Neuronal stem cell (in vitro differentiated cells): ENCODE results near the gene CDK14.

Source experiments
- DNase-seq: peaks from one replicate; pipeline ENCODE4 v3.0.0-alpha.2; 2013; ENCODE audit warnings: low spot score
- H2AFZ ChIP-seq: one replicate; pipeline ENCODE4 v1.6.1; 2013; ENCODE audit warnings: mild to moderate bottlenecking, low read length, inconsistent platforms
- H2AK5ac ChIP-seq: 2 replicates; pipeline ENCODE4 v1.6.1; 2013; ENCODE audit warnings: low read depth, mild to moderate bottlenecking, inconsistent platforms, low read length, moderate library complexity, mixed read lengths
- H2BK120ac ChIP-seq: 2 replicates; pipeline ENCODE4 v1.6.1; 2013; ENCODE audit warnings: low read depth, mild to moderate bottlenecking, inconsistent platforms, low read length, moderate library complexity, mixed read lengths
- H2BK12ac ChIP-seq: one replicate; pipeline ENCODE4 v1.6.1; 2013; ENCODE audit warnings: low read length, inconsistent platforms
- H2BK15ac ChIP-seq: 2 replicates; pipeline ENCODE4 v1.6.1; 2013; ENCODE audit warnings: mild to moderate bottlenecking, low read length, inconsistent platforms, mixed read lengths
- H2BK5ac ChIP-seq: one replicate; pipeline ENCODE4 v1.6.1; 2013; ENCODE audit warnings: inconsistent platforms, mild to moderate bottlenecking, low read length, moderate library complexity
- H3K14ac ChIP-seq: one replicate; pipeline ENCODE4 v1.6.1; 2013; ENCODE audit warnings: low read length, inconsistent platforms
- H3K18ac ChIP-seq: 2 replicates; pipeline ENCODE4 v1.6.1; 2013; ENCODE audit warnings: low read length, inconsistent platforms
- H3K23ac ChIP-seq: 2 replicates; pipeline ENCODE4 v1.6.1; 2013; ENCODE audit warnings: low read depth, mild to moderate bottlenecking, mixed read lengths, low read length, inconsistent platforms; ENCODE audit not compliant: poor library complexity
- H3K27ac ChIP-seq: replicated peaks from 3 replicates; pipeline ENCODE4 v1.5.1; 2013; ENCODE audit warnings: low read length, inconsistent platforms
- H3K27me3 ChIP-seq, 3 experiments: 2 replicates each; pipeline ENCODE4 v1.6.1; 2013; ENCODE audit warnings: low read length in 3 of 3, mild to moderate bottlenecking in 2 of 3, inconsistent platforms in 1 of 3, low read depth in 1 of 3, mixed read lengths in 1 of 3, moderate library complexity in 1 of 3; ENCODE audit not compliant: control insufficient read depth in 3 of 3, insufficient read depth in 3 of 3
- H3K36me3 ChIP-seq, 2 donors: replicated peaks in 1 of 2; 2 replicates each; pipeline ENCODE4 v1.6.1; 2013; ENCODE audit warnings: low read length in 2 of 2; ENCODE audit not compliant: control insufficient read depth in 2 of 2, insufficient read depth in 2 of 2
- H3K4ac ChIP-seq: 2 replicates; pipeline ENCODE4 v1.6.1; 2013; ENCODE audit warnings: inconsistent platforms, mild to moderate bottlenecking, low read length, moderate library complexity
- H3K4me1 ChIP-seq, 2 donors: 1 replicate in 1 of 2; 2 replicates in 1 of 2; pipeline ENCODE4 v1.6.1; 2013; ENCODE audit warnings: low read length in 2 of 2, low read depth in 1 of 2; ENCODE audit not compliant: control insufficient read depth in 2 of 2, insufficient read depth in 1 of 2
- H3K4me2 ChIP-seq: one replicate; pipeline ENCODE4 v1.6.1; 2013; ENCODE audit warnings: mild to moderate bottlenecking, low read length, inconsistent platforms; ENCODE audit not compliant: insufficient read depth, poor library complexity, severe bottlenecking
- H3K4me3 ChIP-seq, 2 donors: 2 replicates each; pipeline ENCODE4 v1.5.1; 2013; ENCODE audit warnings: low read length in 2 of 2, mild to moderate bottlenecking in 2 of 2, inconsistent platforms in 1 of 2, moderate library complexity in 1 of 2
- H3K79me1 ChIP-seq: one replicate; pipeline ENCODE4 v1.6.1; 2013; ENCODE audit warnings: low read depth, mild to moderate bottlenecking, inconsistent platforms, low read length, moderate library complexity
- H3K9ac ChIP-seq: one replicate; pipeline ENCODE4 v1.6.1; 2013; ENCODE audit warnings: mild to moderate bottlenecking, low read depth, low read length, inconsistent platforms; ENCODE audit not compliant: poor library complexity
- H3K9me3 ChIP-seq, 2 donors: replicated peaks in 1 of 2; 2 replicates each; pipeline versions ENCODE3 to v1.6.1; 2013; ENCODE audit warnings: low read length in 2 of 2, mild to moderate bottlenecking in 2 of 2, inconsistent platforms in 1 of 2, low read depth in 1 of 2, mixed read lengths in 1 of 2, moderate library complexity in 1 of 2; ENCODE audit not compliant: control insufficient read depth in 2 of 2, insufficient read depth in 1 of 2
- H4K8ac ChIP-seq: one replicate; pipeline ENCODE4 v1.6.1; 2013; ENCODE audit warnings: low read depth, mild to moderate bottlenecking, inconsistent platforms, low read length, moderate library complexity
- H4K91ac ChIP-seq: one replicate; pipeline ENCODE4 v1.6.1; 2013; ENCODE audit warnings: low read length, low read depth, mild to moderate bottlenecking, inconsistent platforms; ENCODE audit not compliant: poor library complexity
- WGBS, 2 donors: extraction: QIAGEN DNeasy Blood & Tissue Kit; methylation state at CpG; one replicate each; pipeline ENCODE4 v1.1.7; 2013; ENCODE audit warnings: missing lambda C conversion rate in 2 of 2, mixed read lengths in 1 of 2; ENCODE audit not compliant: insufficient read length in 2 of 2, insufficient replicate concordance in 1 of 2; ENCODE audit errors: extremely low coverage in 2 of 2; 5-methylcytosine and 5-hydroxymethylcytosine counted together

The CDK14 gene

DNA sequence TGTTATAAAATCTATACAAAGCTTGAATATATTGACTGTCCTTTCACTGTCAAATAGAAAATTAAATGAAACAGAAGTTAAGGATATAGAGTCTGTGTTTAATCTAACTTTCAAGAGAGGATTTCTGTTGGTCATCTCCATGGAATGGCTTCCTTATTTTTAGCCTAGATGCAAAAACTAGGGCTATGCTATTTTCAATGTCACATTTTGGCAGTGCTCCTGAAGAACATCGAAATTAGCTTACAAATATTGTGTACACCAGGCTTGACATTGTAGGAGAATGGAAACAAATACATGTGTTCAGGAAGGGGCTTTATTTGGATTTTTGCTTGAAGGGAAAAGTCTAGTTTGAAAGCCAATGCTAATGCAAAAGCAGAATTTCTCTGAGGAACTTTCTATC lies 295.4 kb downstream of the CDK14 start:
- no peak overlapping the region for H3K14ac ChIP-seq
- H3K4me2 ChIP-seq = no peak overlapping the region
- no peak overlapping the region for H2BK15ac ChIP-seq
- no peak overlapping the region for H2BK5ac ChIP-seq
- H4K8ac ChIP-seq = no peak overlapping the region
- H3K23ac ChIP-seq = no peak overlapping the region
- no CpG with 5 or more reads among the region's 1 CpG for WGBS, 2 donors
- DNase-seq = no peak
- no peaks in the 10 kb centered on the region for H3K27me3 ChIP-seq
- no peak overlapping the region for H2BK12ac ChIP-seq
- H2AFZ ChIP-seq = no peak overlapping the region
- H3K4me1 ChIP-seq = no peaks in the 10 kb centered on the region
- H3K18ac ChIP-seq = no peak overlapping the region
- no peaks in the 10 kb centered on the region for H3K79me1 ChIP-seq
- H3K9ac ChIP-seq = no peak overlapping the region
- no peak overlapping the region for H3K27ac ChIP-seq
- H3K36me3 ChIP-seq = no peaks in the 10 kb centered on the region
- H2AK5ac ChIP-seq = no peak overlapping the region
- no peak overlapping the region for H4K91ac ChIP-seq
- no peak overlapping the region for H3K4ac ChIP-seq
- H3K4me3 ChIP-seq = no peak overlapping the region
- H2BK120ac ChIP-seq = no peak overlapping the region
- H3K9me3 ChIP-seq = no peaks in the 10 kb centered on the region

DNA sequence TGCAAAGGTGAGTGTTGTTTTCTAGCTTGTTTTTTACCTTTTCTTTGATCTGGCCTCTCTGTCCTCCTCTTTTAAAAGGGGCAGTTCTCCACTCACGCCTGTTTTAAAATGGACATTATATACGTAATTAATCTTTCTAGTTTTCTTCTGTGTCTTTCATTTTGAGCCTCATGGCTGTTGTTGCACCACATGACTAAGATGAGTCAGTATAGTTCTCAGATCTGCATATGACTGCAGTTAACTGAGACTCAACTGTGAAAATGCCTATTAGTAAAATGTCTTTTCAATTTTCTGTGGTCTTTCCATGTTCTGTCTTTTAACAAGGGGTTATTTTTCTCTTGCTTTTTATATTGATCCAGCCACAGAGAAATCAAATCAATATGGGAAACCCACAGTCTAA lies 296.1 kb downstream of the CDK14 start:
- Histone ChIP-seq H2AFZ (no peak overlapping the region), H3K23ac (no peak overlapping the region), H3K4me1 (no peaks in the 10 kb centered on the region), H2BK12ac (no peak overlapping the region), H3K4ac (no peak overlapping the region), H3K79me1 (no peaks in the 10 kb centered on the region), H2BK5ac (no peak overlapping the region), H3K9me3 (no peaks in the 10 kb centered on the region), H3K4me2 (no peak overlapping the region), H4K8ac (no peak overlapping the region), H3K18ac (no peak overlapping the region), H2AK5ac (no peak overlapping the region), H3K14ac (no peak overlapping the region), H2BK15ac (no peak overlapping the region), H3K9ac (no peak overlapping the region), H4K91ac (no peak overlapping the region), H3K36me3 (no peaks in the 10 kb centered on the region), H3K4me3 (no peak overlapping the region), H3K27ac (no peak overlapping the region), H3K27me3 (no peaks in the 10 kb centered on the region), H2BK120ac (no peak overlapping the region)
- DNase-seq = no peak
- no CpG with 5 or more reads among the region's 2 CpGs for WGBS, 2 donors

DNA sequence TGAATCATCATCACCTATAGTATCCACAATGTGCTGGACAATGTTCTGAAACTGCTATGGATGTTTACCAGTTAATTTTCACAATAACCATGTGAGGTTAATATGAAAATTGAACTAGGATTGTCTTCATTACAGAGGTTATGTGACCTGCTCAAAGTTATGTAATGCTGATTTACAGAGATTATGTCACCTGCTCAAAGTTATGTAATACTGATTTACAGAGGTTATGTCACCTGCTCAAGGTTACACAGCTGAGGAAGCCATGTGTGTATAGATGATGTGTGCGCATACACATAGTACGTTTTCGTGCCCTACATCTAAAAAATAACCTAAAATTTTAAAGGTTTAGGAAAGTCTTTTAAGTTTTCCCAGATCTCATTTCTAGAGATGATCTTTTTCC lies 298.0 kb downstream of the CDK14 start:
- no peak for DNase-seq
- Histone ChIP-seq H3K27me3 (no peaks in the 10 kb centered on the region), H3K79me1 (no peaks in the 10 kb centered on the region), H3K18ac (no peak overlapping the region), H4K91ac (no peak overlapping the region), H3K4ac (no peak overlapping the region), H3K4me3 (no peak overlapping the region), H2AK5ac (no peak overlapping the region), H4K8ac (no peak overlapping the region), H2BK5ac (no peak overlapping the region), H2AFZ (no peak overlapping the region), H2BK15ac (no peak overlapping the region), H3K4me2 (no peak overlapping the region), H3K23ac (no peak overlapping the region), H2BK120ac (no peak overlapping the region), H3K9ac (no peak overlapping the region), H3K4me1 (no peaks in the 10 kb centered on the region), H3K14ac (no peak overlapping the region), H3K9me3 (no peaks in the 10 kb centered on the region), H3K27ac (no peak overlapping the region), H2BK12ac (no peak overlapping the region), H3K36me3 (no peaks in the 10 kb centered on the region)
- WGBS, 2 donors = no CpG with 5 or more reads among the region's 3 CpGs

DNA sequence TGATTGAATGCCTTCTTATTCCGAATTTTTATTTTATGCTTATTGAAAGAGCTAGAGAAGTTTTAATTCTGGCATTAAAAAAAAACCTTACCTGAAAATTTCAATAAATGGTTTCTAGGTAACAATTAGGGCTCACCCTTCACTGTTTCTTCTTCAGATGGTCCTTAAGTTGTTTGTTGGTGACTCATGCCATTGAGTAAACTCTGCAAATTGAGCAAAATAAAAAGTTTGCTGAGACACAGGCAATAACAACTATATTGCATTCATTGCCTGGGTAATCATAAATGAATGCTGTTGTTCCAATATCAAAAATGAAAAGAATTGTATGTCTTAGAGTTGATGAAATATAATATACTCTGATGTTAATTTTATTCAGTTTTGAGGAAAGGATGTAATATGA lies 300.3 kb downstream of the CDK14 start:
- Histone ChIP-seq H3K4me3 (no peak overlapping the region), H3K27ac (no peak overlapping the region), H3K79me1 (no peaks in the 10 kb centered on the region), H2BK12ac (no peak overlapping the region), H3K4ac (no peak overlapping the region), H2BK120ac (no peak overlapping the region), H3K23ac (no peak overlapping the region), H3K14ac (no peak overlapping the region), H3K9ac (no peak overlapping the region), H2BK15ac (no peak overlapping the region), H2AFZ (no peak overlapping the region), H2BK5ac (no peak overlapping the region), H3K36me3 (peaks cover 0 to 13% of the 10 kb centered on the region in 2 donors), H3K18ac (no peak overlapping the region), H4K91ac (no peak overlapping the region), H3K4me1 (no peaks in the 10 kb centered on the region), H4K8ac (no peak overlapping the region), H3K27me3 (no peaks in the 10 kb centered on the region), H3K4me2 (no peak overlapping the region), H2AK5ac (no peak overlapping the region), H3K9me3 (no peaks in the 10 kb centered on the region)
- DNase-seq = no peak
- WGBS, 2 donors = no CpG with 5 or more reads among the region's 1 CpG
